Measurements from ENCODE around the gene HEPACAM2. TPM values are rescaled to one million over a fixed set of nuclear protein-coding genes. Genes with fewer than 3 reads are reported as not detected.

Gene HEPACAM2
- total and polyA plus RNA-seq, 12 donors = 0.03 to 0.39 (median 0.22) TPM; not detected in 6

DNA sequence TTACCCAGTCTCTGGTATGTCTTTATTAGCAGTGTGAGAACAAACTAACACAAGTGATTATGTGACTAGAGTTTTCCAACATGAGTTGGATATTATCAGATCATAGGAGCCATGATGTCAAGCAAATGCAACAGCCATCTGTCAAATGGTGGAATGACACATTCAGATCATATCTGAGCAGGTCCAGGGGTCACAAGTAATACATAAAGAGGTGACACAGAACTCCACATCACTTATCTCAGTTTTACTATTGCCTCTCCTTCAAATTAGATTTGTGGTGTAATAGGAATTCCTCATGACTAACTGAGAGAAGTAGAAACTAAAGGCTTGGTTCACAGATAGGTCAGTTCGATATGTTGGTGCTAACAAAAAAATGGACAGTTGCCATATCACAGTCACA, 65.9 kb downstream of the HEPACAM2 start:
- no peak for DNase-seq
- H3K4me1 ChIP-seq (replicated peaks in 1 of 2) = no peaks in the 10 kb centered on the region
- no peaks in the 10 kb centered on the region for H3K36me3 ChIP-seq (replicated peaks in 1 of 2)
- 53 to 63% (median 59%) methylated on average over 1 of the region's 1 CpG for WGBS, 4 donors
- TF ChIP-seq POLR2A (IDR thresholded peaks at IDR 0.05) = no peak
- TF ChIP-seq, protein P1, sequence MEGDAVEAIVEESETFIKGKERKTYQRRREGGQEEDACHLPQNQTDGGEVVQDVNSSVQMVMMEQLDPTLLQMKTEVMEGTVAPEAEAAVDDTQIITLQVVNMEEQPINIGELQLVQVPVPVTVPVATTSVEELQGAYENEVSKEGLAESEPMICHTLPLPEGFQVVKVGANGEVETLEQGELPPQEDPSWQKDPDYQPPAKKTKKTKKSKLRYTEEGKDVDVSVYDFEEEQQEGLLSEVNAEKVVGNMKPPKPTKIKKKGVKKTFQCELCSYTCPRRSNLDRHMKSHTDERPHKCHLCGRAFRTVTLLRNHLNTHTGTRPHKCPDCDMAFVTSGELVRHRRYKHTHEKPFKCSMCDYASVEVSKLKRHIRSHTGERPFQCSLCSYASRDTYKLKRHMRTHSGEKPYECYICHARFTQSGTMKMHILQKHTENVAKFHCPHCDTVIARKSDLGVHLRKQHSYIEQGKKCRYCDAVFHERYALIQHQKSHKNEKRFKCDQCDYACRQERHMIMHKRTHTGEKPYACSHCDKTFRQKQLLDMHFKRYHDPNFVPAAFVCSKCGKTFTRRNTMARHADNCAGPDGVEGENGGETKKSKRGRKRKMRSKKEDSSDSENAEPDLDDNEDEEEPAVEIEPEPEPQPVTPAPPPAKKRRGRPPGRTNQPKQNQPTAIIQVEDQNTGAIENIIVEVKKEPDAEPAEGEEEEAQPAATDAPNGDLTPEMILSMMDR (IDR thresholded peaks at IDR 0.05) = no peak
- H3K27ac ChIP-seq = no peak overlapping the region
- H3K27me3 ChIP-seq = no peaks in the 10 kb centered on the region
- H3K9me3 ChIP-seq (replicated peaks in 1 of 3) = no peaks in the 10 kb centered on the region
- intact Hi-C loops (cut with DNase I) = no loop called here
- no peak overlapping the region for H3K4me3 ChIP-seq

DNA sequence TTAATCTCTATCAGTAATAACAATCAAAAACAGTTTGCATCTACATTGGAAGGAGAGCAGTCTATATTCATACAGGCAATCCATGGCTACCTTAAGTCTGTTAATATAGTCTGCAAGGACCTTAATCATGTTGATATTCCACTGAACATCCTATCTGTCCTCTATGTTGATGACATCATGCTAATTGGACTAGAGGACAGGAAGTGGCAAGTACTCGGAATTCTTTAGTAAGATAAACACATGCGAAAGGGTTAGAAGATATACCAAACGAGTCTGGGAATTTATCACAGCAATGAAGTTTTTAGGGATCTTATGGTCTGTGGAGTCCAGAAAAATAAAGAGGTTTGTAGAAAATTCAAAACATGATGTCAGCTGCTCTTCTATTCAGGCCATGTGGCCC, 66.8 kb downstream of the HEPACAM2 start:
- Histone ChIP-seq H3K36me3 (replicated peaks in 1 of 2) (no peaks in the 10 kb centered on the region), H3K27ac (no peak overlapping the region), H3K4me1 (replicated peaks in 1 of 2) (no peaks in the 10 kb centered on the region), H3K9me3 (replicated peaks in 1 of 3) (no peaks in the 10 kb centered on the region), H3K4me3 (no peak overlapping the region), H3K27me3 (no peaks in the 10 kb centered on the region)
- no peak for DNase-seq
- 56 to 65% (median 62%) methylated on average over 3 of the region's 3 CpGs for WGBS, 4 donors
- no peak for TF ChIP-seq POLR2A (IDR thresholded peaks at IDR 0.05)
- TF ChIP-seq, protein P1 (IDR thresholded peaks at IDR 0.05) = no peak
- intact Hi-C loops (cut with DNase I) = no loop called here

DNA sequence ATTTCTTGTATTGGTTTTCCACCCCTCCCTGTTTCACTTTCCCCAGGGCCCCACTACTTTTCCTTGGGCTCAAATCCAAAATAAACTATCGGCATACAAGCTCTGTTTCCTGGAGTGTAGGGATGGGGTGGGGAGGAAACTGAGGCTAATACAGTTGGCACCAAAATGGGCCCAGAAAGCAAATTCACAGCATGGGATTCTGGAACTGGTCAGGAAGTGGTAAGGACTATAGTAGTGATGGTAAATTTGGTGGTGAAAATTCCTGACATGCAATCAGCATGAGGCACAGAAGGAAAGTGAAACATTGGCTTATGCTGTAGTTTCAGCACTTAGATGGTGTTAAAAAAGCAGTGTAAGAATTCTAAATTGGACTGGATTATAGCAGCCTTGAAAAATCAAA, 69.4 kb downstream of the HEPACAM2 start:
- Histone ChIP-seq H3K4me3 (no peak overlapping the region), H3K27ac (no peak overlapping the region), H3K27me3 (no peaks in the 10 kb centered on the region), H3K4me1 (replicated peaks in 1 of 2) (no peaks in the 10 kb centered on the region), H3K9me3 (replicated peaks in 1 of 3) (no peaks in the 10 kb centered on the region), H3K36me3 (replicated peaks in 1 of 2) (no peaks in the 10 kb centered on the region)
- TF ChIP-seq, protein P1 (IDR thresholded peaks at IDR 0.05) = no peak
- TF ChIP-seq POLR2A (IDR thresholded peaks at IDR 0.05) = no peak
- no peak for DNase-seq
- intact Hi-C loops (cut with DNase I) = no loop called here
- 48 to 87% (median 66%) methylated on average over 1 of the region's 1 CpG for WGBS, 4 donors

DNA sequence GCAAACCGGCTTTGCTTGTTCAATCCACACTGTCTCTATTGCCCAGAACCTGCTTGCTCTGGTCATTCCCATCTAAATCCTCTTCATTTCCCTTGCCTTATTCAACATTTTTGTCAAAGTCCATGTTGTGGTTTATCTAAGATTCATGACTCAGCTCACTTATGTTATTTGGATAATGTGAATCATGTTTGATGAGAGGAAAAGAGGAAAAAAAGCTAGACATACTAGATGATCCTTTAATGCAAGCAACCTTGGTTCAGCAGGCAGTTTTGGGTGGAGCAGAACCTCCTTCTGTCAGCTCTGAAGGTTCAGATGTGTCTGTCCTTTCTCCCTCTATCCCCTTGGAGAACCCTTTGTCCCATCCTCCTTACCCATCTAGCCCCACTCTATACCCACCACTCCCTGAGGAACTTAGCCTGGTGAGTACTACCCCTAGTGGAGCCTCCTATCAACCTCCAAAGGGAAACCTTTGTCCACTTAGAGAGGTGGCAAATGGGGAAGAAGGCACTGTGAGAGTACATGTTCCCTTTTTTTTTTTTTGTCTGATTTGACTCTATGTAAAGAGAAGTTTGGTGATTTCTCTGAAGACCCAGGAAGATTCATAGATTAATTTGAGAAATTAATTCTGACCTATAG, 76.0 kb downstream of the HEPACAM2 start:
- no peak for DNase-seq
- Histone ChIP-seq H3K36me3 (replicated peaks in 1 of 2) (no peaks in the 10 kb centered on the region), H3K4me3 (no peak overlapping the region), H3K9me3 (replicated peaks in 1 of 3) (no peaks in the 10 kb centered on the region), H3K27me3 (no peaks in the 10 kb centered on the region), H3K4me1 (replicated peaks in 1 of 2) (peaks cover 0 to 14% of the 10 kb centered on the region in 2 donors), H3K27ac (no peak overlapping the region)
- intact Hi-C loops (cut with DNase I) = no loop called here
- WGBS, 4 donors = 90 to 100% (median 94%) methylated on average over 1 of the region's 1 CpG
- no peak for TF ChIP-seq POLR2A (IDR thresholded peaks at IDR 0.05)
- TF ChIP-seq, protein P1 (IDR thresholded peaks at IDR 0.05) = no peak
